Measurements from ENCODE around the gene KIAA0319L. TPM values are rescaled to one million over a fixed set of nuclear protein-coding genes. Genes with fewer than 3 reads are reported as not detected.
A peak's percentile ranks its signal among the peaks of the same experiment; 100 is the strongest.

Gene KIAA0319L
- total RNA-seq, 1 experiment from 2014 or later = 60.0 TPM

- no peaks in the 10 kb centered on the region for H3K9me3 ChIP-seq (ENCODE audit: control insufficient read depth, insufficient read depth, low read depth, low read length)
- no peaks in the 10 kb centered on the region for H3K27me3 ChIP-seq (ENCODE audit: control insufficient read depth, insufficient read depth, low read length)
- TF ChIP-seq POLR2AphosphoS5 (IDR thresholded peaks at IDR 0.05; ENCODE audit: low read depth, low read length) (no peak), CTCF (IDR thresholded peaks at IDR 0.05) (no peak), TCF7L2 (IDR thresholded peaks at IDR 0.05; ENCODE audit: low read depth, low read length) (no peak), REST (IDR thresholded peaks at IDR 0.05; ENCODE audit: insufficient read depth in 1 of 2, low read depth in 2 of 2, low read length in 1 of 2) (no peak), SIN3A (IDR thresholded peaks at IDR 0.05; ENCODE audit: borderline replicate concordance, insufficient read depth, low read depth, low read length) (no peak)
- POLR2A ChIA-PET = no interaction called here
- in situ Hi-C loops (cut with HindIII; ENCODE audit: low pct_unique_long_range_greater_than_20kb, low sequenced_read_pairs) = no loop called here
- no peak overlapping the region for H3K27ac ChIP-seq (ENCODE audit: low read length)
- CTCF ChIA-PET = no interaction called here
- H3K4me1 ChIP-seq (ENCODE audit: control insufficient read depth, insufficient read depth, low read length) = no peaks in the 10 kb centered on the region
- no peak for ATAC-seq
- peaks cover 2% of the 10 kb centered on the region; the same call in 1 of the 2 replicates for H3K36me3 ChIP-seq (ENCODE audit: control insufficient read depth, insufficient read depth, low read length)
- intact Hi-C loops (cut with micrococcal nuclease; ENCODE audit: unreplicated experiment) = no loop called here
- TSS peak; percentile 70 for BruUV-seq (replicated peaks)
- H3K4me3 ChIP-seq (ENCODE audit: low read depth in 2 of 2, low read length in 2 of 2) = no peak overlapping the region
- no peak for DNase-seq (ENCODE audit: low read depth, low spot score)
These were observed 123.5 kb downstream of the KIAA0319L start for GRCh38 chr1:35433714-35434113.

- Histone ChIP-seq H3K27ac (ENCODE audit: low read length) (no peak overlapping the region), H3K4me1 (ENCODE audit: control insufficient read depth, insufficient read depth, low read length) (no peaks in the 10 kb centered on the region), H3K4me3 (ENCODE audit: low read depth in 2 of 2, low read length in 2 of 2) (no peak overlapping the region), H3K27me3 (ENCODE audit: control insufficient read depth, insufficient read depth, low read length) (no peaks in the 10 kb centered on the region), H3K36me3 (ENCODE audit: control insufficient read depth, insufficient read depth, low read length) (peaks cover 2% of the 10 kb centered on the region; the same call in 1 of the 2 replicates), H3K9me3 (ENCODE audit: control insufficient read depth, insufficient read depth, low read depth, low read length) (no peaks in the 10 kb centered on the region)
- ChIA-PET CTCF (no interaction called here), POLR2A (no interaction called here)
- intact Hi-C loops (cut with micrococcal nuclease; ENCODE audit: unreplicated experiment) = no loop called here
- BruUV-seq (replicated peaks) = no TSS peak
- in situ Hi-C loops (cut with HindIII; ENCODE audit: low pct_unique_long_range_greater_than_20kb, low sequenced_read_pairs) = no loop called here
- TF ChIP-seq TCF7L2 (IDR thresholded peaks at IDR 0.05; ENCODE audit: low read depth, low read length) (no peak), SIN3A (IDR thresholded peaks at IDR 0.05; ENCODE audit: borderline replicate concordance, insufficient read depth, low read depth, low read length) (no peak), CTCF (IDR thresholded peaks at IDR 0.05) (no peak), POLR2AphosphoS5 (IDR thresholded peaks at IDR 0.05; ENCODE audit: low read depth, low read length) (no peak), REST (IDR thresholded peaks at IDR 0.05; ENCODE audit: insufficient read depth in 1 of 2, low read depth in 2 of 2, low read length in 1 of 2) (no peak)
- DNase-seq (ENCODE audit: low read depth, low spot score) (no peak), ATAC-seq (no peak)
These were observed 125.0 kb downstream of the KIAA0319L start for GRCh38 chr1:35432231-35432630.

Measured in Panc1 (cell line).